Ramos (cell line): ENCODE results near the gene SNRNP48.

Experiments used
- in situ Hi-C: fragments of 300-500 bp; cut with MboI; formaldehyde crosslinking; loops from one replicate; pipeline ENCODE4 v1.14.3; 2022; ENCODE audit warnings: low sequenced_read_pairs; ENCODE audit not compliant: unreplicated experiment

Gene SNRNP48

DNA sequence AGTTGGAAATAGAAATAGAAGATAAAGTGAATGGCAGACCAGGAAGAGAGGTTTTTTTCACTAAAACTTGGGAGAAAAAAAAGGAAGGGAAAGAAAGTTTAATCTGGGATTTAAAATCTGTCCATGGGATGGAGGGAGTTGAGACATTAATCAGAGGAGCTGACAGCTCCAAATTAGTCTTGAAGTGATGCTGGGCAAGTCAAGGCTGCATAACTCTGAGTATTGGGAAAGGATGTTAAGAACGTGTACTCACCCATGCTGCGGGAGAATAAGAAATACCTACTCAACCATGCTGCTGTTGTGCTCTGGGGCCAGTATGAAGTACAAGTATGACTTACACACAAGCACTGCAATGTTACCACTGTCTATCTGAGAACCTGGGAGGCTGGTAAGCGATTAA lies 47.5 kb downstream of the SNRNP48 start:
- in situ Hi-C loops = no loop called here

DNA sequence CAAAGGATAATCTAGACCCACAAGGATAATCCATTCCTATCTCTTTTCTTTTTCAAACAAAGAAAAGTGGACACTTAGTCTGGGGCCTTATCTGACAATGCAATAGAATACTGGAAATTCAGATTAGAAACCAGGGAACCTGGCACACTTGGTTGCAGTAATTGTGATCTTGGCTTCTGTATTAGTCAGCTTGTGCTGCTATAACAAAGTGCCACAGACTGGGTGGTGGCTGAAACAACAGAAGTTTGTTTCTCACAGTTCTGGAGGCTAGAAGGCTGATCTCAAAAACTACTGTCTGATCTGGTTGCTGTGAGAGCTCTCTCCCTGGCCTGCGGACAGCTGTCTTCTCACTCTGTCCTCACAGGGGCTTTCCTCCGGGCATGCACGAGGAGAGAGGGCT lies 49.4 kb downstream of the SNRNP48 start:
- in situ Hi-C loops = no loop called here

DNA sequence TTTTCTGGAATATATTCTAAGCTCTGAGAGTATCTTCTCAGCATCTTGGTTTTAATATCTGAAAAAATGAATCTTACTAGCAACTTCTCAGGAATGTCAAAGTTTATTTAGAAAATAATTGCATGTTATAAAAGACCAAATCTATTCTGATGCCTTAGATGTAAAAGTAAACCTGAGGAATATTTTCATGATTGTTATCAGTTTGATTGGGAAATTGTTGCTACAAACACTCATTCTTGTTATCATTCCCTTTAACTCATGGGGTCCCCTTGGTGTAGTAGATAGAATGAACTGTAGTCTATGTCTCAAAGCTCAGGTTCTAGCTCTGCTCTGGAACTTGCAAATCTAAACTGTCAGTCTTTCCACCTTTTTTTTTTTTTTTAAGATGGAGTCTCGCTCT lies 50.0 kb downstream of the SNRNP48 start:
- in situ Hi-C loops = no loop called here

DNA sequence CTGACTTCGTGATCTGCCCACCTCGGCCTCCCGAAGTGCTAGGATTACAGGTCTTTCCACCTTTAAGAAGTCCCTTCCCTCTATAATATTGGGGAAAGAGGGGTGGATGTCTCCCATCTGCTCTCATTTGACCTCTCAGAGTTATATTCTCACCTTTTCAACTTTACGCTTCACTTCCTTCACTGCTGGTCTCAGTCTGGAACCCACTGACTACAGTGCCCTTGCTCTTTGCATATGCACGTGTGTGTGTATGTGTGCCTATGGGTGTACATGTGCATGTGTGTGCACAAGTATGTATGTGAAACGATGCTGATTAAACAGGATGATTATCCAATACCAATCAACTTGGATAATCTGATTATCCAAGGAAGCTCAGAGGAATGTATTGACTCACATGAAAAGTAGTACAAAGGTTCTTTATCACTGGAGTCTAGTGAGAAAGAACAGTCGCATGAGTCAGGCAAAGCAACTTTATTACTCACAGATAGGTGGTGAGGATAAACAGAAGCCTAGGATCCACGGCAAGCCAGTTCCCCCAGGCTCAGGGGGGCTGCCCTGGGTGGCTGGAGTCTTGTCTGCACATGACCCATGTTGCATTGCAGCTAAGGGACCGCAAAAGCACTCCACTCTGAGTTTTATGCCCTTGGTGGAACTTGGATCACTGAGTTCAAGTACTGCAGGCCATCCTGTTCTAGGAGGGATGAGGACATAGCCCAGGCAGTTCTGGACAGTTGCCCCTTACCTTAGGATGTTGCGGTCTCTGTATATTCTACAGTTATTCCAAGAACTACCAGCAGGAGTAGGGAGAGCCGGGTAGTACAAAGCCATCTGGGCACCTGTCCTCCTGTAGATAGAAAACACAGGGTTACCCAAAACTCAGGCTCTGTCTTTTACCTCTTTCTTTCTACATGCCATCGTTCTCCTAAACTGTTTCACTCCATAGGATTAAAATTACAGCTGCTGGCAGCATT lies 50.9 kb downstream of the SNRNP48 start:
- in situ Hi-C loops = no loop called here

DNA sequence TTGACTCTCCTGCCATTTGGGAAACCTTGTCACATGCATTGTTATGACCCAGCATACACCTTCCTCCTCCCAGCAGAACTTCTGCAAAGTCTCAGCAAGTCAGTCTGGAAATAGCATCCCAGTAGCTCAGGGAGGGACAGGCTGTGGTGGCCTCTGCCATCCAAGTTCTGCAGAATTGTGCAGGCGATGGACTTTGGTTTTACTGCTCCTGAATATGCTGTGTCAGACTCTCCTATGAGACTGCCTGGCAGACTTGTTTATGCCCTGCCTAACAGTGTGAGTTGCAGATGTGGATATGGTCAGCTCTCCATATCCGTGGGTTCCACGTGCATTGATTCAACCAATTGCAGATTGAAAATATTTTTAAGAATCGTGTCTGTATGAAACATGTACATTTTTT lies 52.8 kb downstream of the SNRNP48 start:
- in situ Hi-C loops = no loop called here

DNA sequence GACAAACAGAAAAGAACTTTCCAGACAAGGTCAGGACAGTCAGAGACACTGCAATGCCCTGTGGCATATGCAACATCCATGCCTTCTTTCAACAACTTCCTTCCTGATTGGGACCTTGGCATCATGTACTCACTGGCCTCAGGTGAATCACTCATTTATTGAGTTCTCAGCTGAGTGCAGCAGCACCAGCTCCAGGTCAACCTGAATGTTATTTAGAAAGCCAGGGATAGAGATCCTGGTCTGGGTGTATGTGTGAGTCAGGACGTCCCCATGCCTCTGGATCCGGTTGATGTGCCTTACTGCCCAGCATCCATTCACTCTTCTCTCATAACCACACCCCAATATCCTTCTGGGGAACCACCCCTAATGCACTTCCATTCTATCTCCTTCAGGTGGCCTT lies 54.4 kb downstream of the SNRNP48 start:
- in situ Hi-C loops = no loop called here

DNA sequence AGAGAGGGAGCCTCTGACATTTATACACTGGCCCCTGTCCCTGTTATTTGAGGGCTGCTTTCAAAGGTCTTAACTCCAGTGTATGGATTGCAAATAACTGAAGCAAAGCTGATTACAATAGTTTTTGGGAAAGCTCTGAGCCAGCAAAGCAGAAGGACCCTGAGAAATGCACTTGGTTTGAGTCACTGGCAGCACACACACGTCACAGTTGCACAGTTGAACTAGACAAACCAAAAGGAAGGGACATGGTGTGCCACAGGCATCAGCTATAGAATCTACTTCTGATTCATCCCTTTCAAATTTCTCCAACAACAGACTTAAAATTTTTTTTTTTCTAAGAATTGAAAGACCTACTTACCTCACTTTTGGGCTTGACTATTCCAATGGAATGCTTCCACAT lies 56.4 kb downstream of the SNRNP48 start:
- in situ Hi-C loops = no loop called here

DNA sequence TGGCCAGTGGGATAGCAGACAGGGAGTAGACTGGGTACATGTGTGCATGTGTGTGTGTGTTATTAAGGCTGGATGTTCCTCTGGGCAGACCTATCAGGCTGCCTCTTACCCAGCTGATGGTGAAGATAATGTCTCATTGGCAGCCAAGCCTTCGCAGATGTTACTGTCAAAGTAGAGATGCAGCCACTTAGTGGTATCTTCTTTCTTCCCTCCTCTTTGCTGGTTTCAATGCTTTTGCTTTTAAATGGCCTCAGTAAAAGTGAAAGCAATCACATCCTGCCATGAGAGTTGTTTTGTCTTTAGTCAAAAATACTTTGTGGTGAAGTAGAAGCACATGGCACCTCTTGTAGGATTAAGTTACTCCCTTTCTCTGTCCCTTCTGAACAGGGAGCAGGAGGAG lies 57.5 kb downstream of the SNRNP48 start:
- in situ Hi-C loops = no loop called here

DNA sequence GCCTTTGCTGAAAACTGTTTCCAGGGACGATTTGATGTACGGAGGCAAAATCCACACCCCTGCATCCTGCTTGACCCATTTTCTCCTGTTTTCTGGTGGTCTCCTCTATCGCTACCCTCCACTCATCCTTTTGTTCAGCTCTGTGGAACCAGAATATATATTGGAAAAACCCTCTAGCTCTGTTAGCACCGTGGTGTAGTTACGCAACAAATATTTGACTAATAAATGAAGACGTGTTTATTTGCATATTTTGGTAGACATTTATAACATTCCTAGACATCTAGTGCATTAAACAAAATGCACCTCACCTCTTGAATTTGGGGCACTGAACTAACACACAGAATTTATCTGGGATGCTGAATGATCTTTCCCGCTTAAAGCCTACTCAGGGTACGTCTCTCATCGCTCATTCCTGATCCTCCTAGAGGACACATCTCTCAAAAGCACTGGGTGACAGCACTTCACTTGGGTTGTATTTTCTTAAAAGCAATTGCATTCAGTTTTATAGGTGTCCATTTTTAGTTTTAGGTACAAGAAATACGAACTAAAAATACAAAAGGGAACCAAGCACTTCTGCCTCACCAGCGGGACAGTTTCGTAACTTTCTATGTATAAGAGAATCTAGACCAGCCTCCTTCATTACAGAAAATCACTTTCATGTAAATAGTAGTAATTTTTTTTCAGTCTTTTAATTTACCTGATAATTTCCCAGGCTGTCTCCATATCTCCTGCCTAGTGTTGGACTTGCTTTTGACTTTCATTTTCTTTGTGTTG lies 59.2 kb downstream of the SNRNP48 start:
- in situ Hi-C loops = no loop called here

DNA sequence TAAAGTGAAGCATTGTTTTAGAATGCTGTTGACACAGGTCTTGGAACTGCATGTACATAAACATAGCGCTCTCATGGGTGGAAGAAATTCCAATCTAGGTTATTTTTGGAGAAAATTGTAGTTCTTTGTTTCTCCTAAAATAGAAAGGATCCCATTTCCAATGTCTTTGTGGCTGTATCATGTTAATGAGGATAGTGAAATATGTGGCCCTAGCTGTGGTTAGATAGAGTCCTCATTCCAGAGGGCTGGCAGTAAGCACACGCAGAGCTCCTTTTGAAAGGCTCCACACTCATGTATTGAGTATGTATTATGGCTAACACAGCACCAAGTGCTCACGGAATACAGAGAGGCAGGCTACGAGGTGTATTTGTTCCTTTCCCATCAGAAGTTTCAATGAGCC lies 60.9 kb downstream of the SNRNP48 start:
- in situ Hi-C loops = no loop called here

DNA sequence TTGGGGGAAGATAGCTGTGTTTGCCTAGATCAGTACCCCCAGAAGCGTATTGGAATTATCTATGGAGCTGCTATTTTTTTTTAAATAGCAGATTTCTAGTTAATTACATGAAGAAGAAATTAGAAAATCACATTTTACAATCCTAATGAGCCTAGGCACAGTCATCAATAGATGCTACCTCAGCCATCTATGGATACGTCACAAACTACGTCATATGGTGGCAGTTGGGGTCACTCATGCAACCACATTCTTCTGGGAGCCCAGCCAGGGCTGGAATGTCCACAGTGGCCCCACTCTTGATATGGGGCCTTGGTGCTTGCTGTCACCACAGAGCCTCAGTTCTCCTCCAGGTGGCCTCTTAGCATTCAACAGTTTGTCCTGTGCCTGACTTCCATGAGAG lies 63.0 kb downstream of the SNRNP48 start:
- in situ Hi-C loops = no loop called here

DNA sequence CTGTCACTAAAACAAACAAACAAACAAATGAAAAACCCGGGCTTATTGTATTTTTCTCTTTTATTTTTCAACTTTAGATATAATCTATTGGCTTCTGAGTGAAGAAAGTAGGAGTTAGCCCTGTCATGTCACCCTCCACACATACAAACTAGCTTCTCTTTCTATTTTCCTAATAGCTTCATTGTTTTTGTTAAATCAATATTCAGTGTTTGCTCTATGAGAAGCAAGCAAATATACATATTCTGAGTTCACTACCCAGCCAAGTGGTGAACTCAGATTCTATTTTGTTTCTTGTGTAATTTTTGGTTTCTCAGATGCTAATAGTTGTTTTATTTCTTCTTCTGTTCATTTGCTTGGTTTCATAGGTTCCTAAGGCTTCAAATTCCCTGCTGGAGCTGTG lies 66.4 kb downstream of the SNRNP48 start:
- in situ Hi-C loops = no loop called here

DNA sequence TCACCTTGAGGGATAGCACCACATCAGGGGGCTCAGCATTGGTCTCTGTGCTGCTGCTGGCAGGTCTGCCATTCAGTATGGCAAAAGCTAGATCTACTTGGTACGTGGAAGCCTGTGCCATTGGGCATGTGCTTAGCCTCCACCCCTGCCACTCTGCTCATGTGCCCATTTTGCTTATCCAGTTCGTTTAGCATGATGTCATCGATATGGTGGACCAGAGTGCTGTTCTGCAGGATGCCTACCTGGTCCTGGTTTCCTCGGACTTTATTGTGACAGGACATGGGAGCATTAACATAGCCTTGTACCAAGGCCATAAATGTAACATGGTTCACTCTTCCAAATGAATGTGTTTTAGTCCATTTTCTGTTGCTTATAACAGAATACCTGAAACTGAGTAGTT lies 68.5 kb downstream of the SNRNP48 start:
- in situ Hi-C loops = no loop called here

DNA sequence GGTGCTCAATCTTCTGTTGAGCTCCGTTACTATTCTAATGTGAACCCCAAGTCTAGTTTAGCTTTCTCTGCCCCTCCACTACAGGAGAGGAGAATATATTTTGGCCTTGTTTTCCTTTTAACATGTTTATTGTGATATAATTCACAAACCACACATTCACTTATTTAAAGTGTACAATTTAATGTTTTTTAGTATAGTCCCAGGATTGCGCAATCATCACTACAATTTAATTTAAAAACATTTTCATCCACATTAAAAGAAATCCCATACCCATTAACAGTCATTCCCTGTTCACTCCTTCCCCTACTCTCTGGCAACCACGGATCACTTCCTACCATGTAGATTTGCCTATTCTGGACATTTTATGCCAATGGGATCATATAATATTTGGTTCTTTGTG lies 71.4 kb downstream of the SNRNP48 start:
- in situ Hi-C loops = no loop called here
